OCI-LY3 (cell line): ENCODE results near the gene MIB2.
A peak's percentile ranks its signal among the peaks of the same experiment; 100 is the strongest.

ENCODE experiments used
- H2AFZ ChIP-seq: fragments of 200-600, 300-600 bp; shearing (Covaris generic); 2 replicates; pipeline ENCODE4 v1.6.0; 2014; ENCODE audit warnings: antibody characterized with exemption, low read depth, low read length
- H3K27ac ChIP-seq: fragments of 200-600, 300-600 bp; sonication (generic); 2 replicates; pipeline ENCODE4 v1.5.1; 2014; ENCODE audit warnings: mild to moderate bottlenecking, low read length, moderate library complexity, mixed read lengths
- H3K27me3 ChIP-seq: fragments of 200-600, 300-600 bp; sonication (generic); 2 replicates; pipeline ENCODE4 v1.6.1; 2014; ENCODE audit warnings: low read depth, low read length, mixed read lengths
- H3K36me3 ChIP-seq: fragments of 200-600, 300-600 bp; sonication (generic); replicated peaks from 2 replicates; pipeline ENCODE3; 2014; ENCODE audit warnings: low read depth, low read length, mixed read lengths
- H3K4me1 ChIP-seq: fragments of 300-600, 200-600 bp; sonication (generic); 2 replicates; pipeline ENCODE4 v1.6.1; 2014; ENCODE audit warnings: low read length, mixed read lengths
- H3K4me2 ChIP-seq: fragments of 200-600, 300-600 bp; sonication (generic); 2 replicates; pipeline ENCODE4 v1.6.1; 2014; ENCODE audit warnings: low read length, mixed read lengths
- H3K4me3 ChIP-seq: fragments of 300-600, 200-600 bp; sonication (generic); 2 replicates; pipeline ENCODE4 v1.5.1; 2014; ENCODE audit warnings: antibody characterized with exemption, mild to moderate bottlenecking, low read length, moderate library complexity
- H3K79me2 ChIP-seq: fragments of 300-600, 200-600 bp; shearing (Covaris generic); 2 replicates; pipeline ENCODE4 v1.6.1; 2014; ENCODE audit warnings: mild to moderate bottlenecking, low read length, mixed read lengths
- H3K9ac ChIP-seq: fragments of 300-600, 200-600 bp; shearing (Covaris generic); 2 replicates; pipeline ENCODE4 v1.6.0; 2014; ENCODE audit warnings: mild to moderate bottlenecking, low read length, moderate library complexity
- H3K9me3 ChIP-seq: fragments of 200-600, 300-600 bp; shearing (Covaris generic); 2 replicates; pipeline ENCODE4 v1.6.1; 2014; ENCODE audit warnings: low read length, mixed read lengths; ENCODE audit not compliant: insufficient read depth
- H4K20me1 ChIP-seq: fragments of 200-600, 300-600 bp; sonication (generic); 2 replicates; pipeline ENCODE4 v1.6.1; 2016; ENCODE audit warnings: low read length, mixed read lengths; ENCODE audit not compliant: insufficient read depth
- CTCF ChIP-seq: fragments of 200-600, 300-600 bp; sonication (generic); IDR thresholded peaks from 2 replicates; pipeline ENCODE4 v1.5.1; 2014; ENCODE audit warnings: antibody characterized with exemption, low read length, low read depth
- EZH2phosphoT487 ChIP-seq: fragments of 200-600 bp; shearing (Covaris generic); IDR thresholded peaks from 2 replicates; pipeline ENCODE4 v1.6.1; 2018; ENCODE audit warnings: antibody characterized with exemption, mixed run types, low read depth

Gene MIB2

GRCh38 chr1:1613509-1614082, 1.7 kb upstream of the MIB2 start:
- Histone ChIP-seq H3K9ac (no peak overlapping the region), H3K4me2 (peak overlapping the region; percentile 83; the same call in 1 of the 2 replicates), H3K9me3 (no peaks in the 10 kb centered on the region), H3K27me3 (no peaks in the 10 kb centered on the region), H3K79me2 (peaks cover 12% of the 10 kb centered on the region; the same call in 1 of the 2 replicates), H3K36me3 (no peaks in the 10 kb centered on the region), H4K20me1 (no peaks in the 10 kb centered on the region), H3K4me1 (peaks cover 14% of the 10 kb centered on the region), H2AFZ (no peak overlapping the region), H3K27ac (no peak overlapping the region), H3K4me3 (no peak overlapping the region)
- TF ChIP-seq CTCF: no peak
- no peak for TF ChIP-seq EZH2phosphoT487

DNA sequence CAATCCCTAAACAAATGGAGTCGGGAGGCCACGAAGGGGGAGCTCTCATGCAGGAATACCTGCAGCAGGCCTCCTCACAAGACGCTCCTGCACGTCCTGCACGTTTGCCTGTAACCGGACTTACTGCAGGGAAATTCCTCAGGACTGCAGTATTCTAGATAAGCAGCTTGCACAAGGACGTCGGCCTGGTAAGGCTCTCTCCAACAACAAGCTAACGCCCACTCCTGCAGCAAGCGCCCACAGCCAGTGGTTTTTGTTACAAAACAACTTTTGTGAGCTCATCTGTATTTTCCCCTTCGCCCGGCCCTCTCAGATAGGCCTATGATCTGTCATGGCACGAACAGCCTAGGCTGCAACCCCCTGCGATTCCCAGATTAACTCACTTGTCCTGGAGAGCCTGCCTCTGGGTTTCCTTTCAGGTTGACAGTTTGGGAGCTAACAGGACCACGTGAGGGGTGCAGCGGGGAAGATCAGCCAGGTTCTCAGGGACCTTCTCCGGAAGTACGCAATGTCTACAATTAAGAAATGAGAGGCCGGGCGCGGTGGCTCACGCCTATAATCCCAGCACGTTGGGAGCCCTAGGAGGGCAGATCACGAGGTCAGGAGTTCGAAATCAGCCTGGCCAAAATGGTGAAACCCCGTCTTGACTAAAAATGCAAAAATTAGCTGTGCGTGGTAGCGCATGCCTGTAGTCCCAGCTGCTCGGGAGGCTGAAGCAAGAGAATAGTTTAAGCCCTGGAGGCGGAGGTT, 921 bp upstream of the MIB2 start:
- H4K20me1 ChIP-seq: no peaks in the 10 kb centered on the region
- peak overlapping the region; percentile 83 for H3K4me2 ChIP-seq
- peaks cover 14% of the 10 kb centered on the region for H3K4me1 ChIP-seq
- no peaks in the 10 kb centered on the region for H3K36me3 ChIP-seq
- H3K4me3 ChIP-seq: peak overlapping the region; percentile 96
- no peaks in the 10 kb centered on the region for H3K27me3 ChIP-seq
- no peak overlapping the region for H3K27ac ChIP-seq
- peaks cover 12% of the 10 kb centered on the region; the same call in 1 of the 2 replicates for H3K79me2 ChIP-seq
- H2AFZ ChIP-seq: no peak overlapping the region
- peak overlapping the region; percentile 61 for H3K9ac ChIP-seq
- TF ChIP-seq CTCF (no peak), EZH2phosphoT487 (no peak)
- no peaks in the 10 kb centered on the region for H3K9me3 ChIP-seq

- peaks cover 12% of the 10 kb centered on the region; the same call in 1 of the 2 replicates for H3K79me2 ChIP-seq
- H3K27ac ChIP-seq: no peak overlapping the region
- no peaks in the 10 kb centered on the region for H3K9me3 ChIP-seq
- H3K4me3 ChIP-seq: peak overlapping the region; percentile 96
- H3K27me3 ChIP-seq: no peaks in the 10 kb centered on the region
- no peak overlapping the region for H2AFZ ChIP-seq
- no peaks in the 10 kb centered on the region for H4K20me1 ChIP-seq
- peak overlapping the region; percentile 61 for H3K9ac ChIP-seq
- TF ChIP-seq EZH2phosphoT487 (no peak), CTCF (no peak)
- H3K4me1 ChIP-seq: peaks cover 14% of the 10 kb centered on the region
- H3K36me3 ChIP-seq: no peaks in the 10 kb centered on the region
- H3K4me2 ChIP-seq: peak overlapping the region; percentile 83
Observed at GRCh38 chr1:1614954-1615255, 395 bp upstream of the MIB2 start.

- Histone ChIP-seq H3K4me1 (peaks cover 14% of the 10 kb centered on the region), H3K36me3 (no peaks in the 10 kb centered on the region), H3K4me2 (peak overlapping the region; percentile 85), H3K4me3 (peak overlapping the region; percentile 96), H4K20me1 (no peaks in the 10 kb centered on the region), H3K27ac (peak overlapping the region; percentile 96), H3K9ac (peak overlapping the region; percentile 100), H3K27me3 (no peaks in the 10 kb centered on the region), H3K79me2 (peaks cover 12% of the 10 kb centered on the region; the same call in 1 of the 2 replicates), H3K9me3 (no peaks in the 10 kb centered on the region), H2AFZ (no peak overlapping the region)
- TF ChIP-seq CTCF (no peak), EZH2phosphoT487 (no peak)
Observed at GRCh38 chr1:1616045-1616790, 918 bp downstream of the MIB2 start.
